Esophagus squamous epithelium (tissue), 4 donors: ENCODE results near the gene ACOT8.

Experiments used
- CTCF ChIP-seq, 6 experiments: fragments of 450-650 bp in 4 of 6; fragments of 200-600 bp in 2 of 6; sonication (generic) in 2 of 6; IDR thresholded peaks; one replicate each; pipeline ENCODE4 v1.5.1; 2016 to 2019; ENCODE audit warnings: antibody characterized with exemption in 6 of 6, mild to moderate bottlenecking in 4 of 6, moderate library complexity in 4 of 6
- POLR2A ChIP-seq, 4 donors: fragments of 450-650 bp; IDR thresholded peaks; one replicate each; pipeline ENCODE4 v1.6.1; 2017; ENCODE audit warnings: antibody characterized with exemption in 4 of 4, mild to moderate bottlenecking in 4 of 4, moderate library complexity in 3 of 4

- TF ChIP-seq CTCF (IDR thresholded peaks at IDR 0.05) (no peak), POLR2A (IDR thresholded peaks at IDR 0.05) (no peak)
These were observed 43.7 kb downstream of the ACOT8 start for GRCh38 chr20:45813489-45813888.
